Testis (tissue), 2 donors: ENCODE measurements around the gene UVRAG.

Experiments used
- POLR2A ChIP-seq: fragments of 450-650 bp; IDR thresholded peaks from one replicate; pipeline ENCODE4 v1.6.1; 2017; ENCODE audit warnings: antibody characterized with exemption, mild to moderate bottlenecking, moderate library complexity
- TF ChIP-seq, protein P1 (sequence below), 3 experiments: fragments of 450-650 bp in 2 of 3; fragments of 200-600 bp in 1 of 3; sonication (generic) in 1 of 3; IDR thresholded peaks; one replicate each; pipeline ENCODE4 v1.5.1; 2016 to 2019; ENCODE audit warnings: antibody characterized with exemption in 3 of 3, mild to moderate bottlenecking in 2 of 3, moderate library complexity in 1 of 3

DNA sequence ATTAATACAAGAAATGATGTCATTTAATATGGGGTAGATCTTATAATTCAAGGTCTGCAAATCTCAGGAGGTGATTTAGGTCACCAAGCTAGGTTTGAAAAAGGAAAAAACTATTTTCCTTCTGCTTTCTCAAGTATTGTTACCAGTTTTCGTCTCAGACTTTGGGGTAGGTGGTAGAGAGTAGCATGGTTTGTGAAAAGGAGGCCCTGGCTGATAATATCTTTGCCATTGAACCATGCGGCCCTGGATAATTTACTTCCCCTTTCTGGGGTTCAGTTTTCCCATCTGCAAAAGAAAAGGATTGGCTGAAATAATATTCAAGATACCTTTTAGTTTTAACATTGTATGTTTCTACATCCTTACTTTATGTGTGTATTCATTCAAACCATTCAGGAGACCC lies 299.2 kb downstream of the UVRAG start:
- TF ChIP-seq, protein P1, sequence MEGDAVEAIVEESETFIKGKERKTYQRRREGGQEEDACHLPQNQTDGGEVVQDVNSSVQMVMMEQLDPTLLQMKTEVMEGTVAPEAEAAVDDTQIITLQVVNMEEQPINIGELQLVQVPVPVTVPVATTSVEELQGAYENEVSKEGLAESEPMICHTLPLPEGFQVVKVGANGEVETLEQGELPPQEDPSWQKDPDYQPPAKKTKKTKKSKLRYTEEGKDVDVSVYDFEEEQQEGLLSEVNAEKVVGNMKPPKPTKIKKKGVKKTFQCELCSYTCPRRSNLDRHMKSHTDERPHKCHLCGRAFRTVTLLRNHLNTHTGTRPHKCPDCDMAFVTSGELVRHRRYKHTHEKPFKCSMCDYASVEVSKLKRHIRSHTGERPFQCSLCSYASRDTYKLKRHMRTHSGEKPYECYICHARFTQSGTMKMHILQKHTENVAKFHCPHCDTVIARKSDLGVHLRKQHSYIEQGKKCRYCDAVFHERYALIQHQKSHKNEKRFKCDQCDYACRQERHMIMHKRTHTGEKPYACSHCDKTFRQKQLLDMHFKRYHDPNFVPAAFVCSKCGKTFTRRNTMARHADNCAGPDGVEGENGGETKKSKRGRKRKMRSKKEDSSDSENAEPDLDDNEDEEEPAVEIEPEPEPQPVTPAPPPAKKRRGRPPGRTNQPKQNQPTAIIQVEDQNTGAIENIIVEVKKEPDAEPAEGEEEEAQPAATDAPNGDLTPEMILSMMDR (IDR thresholded peaks at IDR 0.05), result no peak
- TF ChIP-seq POLR2A, result no peak
